Stimulated activated CD8-positive, alpha-beta memory T cell treated with anti-CD3 and anti-CD28 coated beads, Interleukin-4, amount 100 ng/mL, for 24 hours (primary cell): ENCODE results near the gene PPP3R1.

Experiments
- DNase-seq: peaks from one replicate; pipeline ENCODE4 v3.0.0-alpha.2; 2020; ENCODE audit warnings: low read depth

PPP3R1 gene

GRCh38 chr2:68234405-68234804, 17.9 kb downstream of the PPP3R1 start:
- DNase-seq = no peak

- DNase-seq = no peak
Observed at GRCh38 chr2:68231061-68231372, 21.3 kb downstream of the PPP3R1 start.

- DNase-seq = no peak
Observed at GRCh38 chr2:68230241-68231060, 21.9 kb downstream of the PPP3R1 start.

DNA sequence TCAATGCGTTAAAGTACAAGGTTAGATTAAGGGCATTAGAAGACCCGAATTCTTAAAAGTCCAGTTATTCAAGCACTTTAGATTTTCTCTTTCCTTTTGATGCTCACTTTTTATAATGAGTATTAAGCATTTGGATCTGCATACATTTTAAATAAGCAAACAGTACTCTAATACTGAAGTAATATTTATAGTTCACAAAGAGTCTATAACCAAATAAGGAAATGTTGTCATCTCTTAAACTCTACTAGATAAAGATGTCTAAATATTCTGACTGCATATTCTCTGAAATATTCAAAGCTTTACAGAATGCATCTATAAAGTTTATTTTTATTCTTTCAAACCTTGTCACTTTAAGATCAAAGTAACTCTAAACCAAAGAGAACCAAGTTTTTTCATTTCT, 25.5 kb downstream of the PPP3R1 start:
- no peak for DNase-seq

DNA sequence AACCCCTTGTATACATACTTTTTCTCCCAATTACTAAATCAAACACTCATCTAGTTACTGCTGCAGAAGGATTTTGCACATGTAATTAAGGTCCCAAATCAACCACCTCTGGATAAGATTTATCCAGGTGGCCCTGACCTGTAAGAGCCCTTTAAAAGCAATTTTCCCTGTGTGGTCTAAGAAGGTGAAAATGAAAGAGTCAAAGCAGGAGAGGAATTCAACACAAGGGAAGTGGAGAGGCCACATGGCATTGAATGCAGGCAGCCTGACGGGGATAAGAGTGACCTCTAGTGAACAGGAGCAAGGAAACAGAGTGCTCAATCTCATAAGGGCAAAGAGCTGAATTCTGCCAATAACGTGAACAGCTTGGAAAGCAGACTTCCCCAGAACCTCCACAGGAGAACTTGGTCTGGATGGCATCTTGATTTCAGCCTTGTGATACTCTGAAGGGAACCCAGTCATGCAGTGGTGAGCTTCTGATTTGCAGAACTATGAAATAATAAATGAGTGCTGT, 27.2 kb downstream of the PPP3R1 start:
- no peak for DNase-seq

- no peak for DNase-seq
Observed at GRCh38 chr2:68223419-68223818, 28.9 kb downstream of the PPP3R1 start.

DNA sequence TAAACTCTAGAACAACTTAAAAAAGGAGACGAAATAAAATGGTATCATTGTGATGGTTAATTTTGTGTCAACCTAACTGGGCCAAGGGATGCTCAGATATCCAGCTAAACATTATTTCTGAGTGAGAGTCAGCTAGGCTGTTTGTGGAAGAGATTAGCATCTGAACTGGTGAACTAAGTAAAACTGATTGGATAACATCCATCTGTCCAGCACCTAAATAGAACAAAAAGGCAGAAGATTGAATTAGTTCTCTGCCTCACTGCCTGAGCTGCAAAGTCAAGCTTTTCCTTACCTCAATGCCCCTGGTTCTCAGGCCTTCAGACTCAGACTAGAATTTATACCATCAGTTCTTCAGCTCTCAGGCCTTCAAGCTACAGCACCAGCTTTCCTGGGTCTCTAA, 30.0 kb downstream of the PPP3R1 start:
- no peak for DNase-seq

- no peak for DNase-seq
Observed at GRCh38 chr2:68218343-68218901, 33.9 kb downstream of the PPP3R1 start.

- no peak for DNase-seq
Observed at GRCh38 chr2:68217729-68218128, 34.6 kb downstream of the PPP3R1 start.

DNA sequence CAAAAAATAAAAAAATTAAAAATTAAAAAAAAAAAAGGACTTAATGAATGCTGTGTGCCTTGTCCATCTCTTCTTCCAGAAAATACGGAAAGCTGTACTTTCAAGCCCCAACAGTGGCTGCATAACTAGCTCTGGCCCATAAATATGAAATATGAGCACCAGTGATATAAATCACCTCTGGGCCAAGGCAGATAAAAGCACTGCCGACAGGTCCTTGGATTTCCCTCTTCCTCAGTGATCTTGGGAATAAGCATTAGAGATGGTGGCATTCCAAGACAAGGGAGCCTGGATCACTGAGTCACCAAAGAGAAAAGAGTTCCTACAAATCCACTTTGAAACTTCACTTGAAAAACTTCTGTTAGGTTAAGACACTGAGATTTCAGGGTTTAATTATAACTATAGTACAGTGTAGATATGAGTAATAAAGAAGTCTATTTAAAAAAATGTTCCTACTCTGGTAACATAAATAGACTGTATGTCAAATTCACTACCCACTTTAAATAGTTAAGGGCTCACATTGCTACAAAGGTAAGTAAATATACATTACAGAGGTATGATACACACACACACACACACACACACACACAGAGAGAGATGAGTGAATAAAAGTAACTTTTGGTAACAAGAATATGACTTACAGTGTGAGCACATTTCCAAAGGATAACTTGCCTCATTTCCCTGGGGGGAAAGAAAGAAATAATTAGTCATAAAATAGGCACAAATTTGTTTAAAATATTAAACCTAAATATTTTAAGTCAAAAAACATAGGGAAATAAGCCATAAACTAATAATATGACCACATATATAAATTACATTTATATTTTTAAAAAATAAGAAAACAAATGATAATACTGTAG, 35.6 kb downstream of the PPP3R1 start:
- DNase-seq = no peak

DNA sequence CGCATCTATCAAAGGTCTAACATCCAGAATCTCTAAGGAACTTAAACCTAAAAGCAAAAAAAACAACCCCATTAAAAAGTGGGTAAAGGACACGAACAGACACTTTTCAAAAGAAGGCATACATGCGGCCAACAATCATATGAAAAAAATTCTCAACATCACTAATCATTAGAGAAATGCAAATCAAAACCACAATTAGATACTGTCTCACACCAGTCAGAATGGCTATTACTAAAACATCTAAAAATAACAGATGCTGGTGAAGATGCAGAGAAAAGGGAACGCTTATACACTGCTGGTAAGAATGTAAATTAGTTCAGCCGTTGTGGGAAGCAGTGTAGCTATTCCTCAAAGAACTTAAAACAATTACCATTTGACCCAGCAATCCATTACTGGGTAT, 38.0 kb downstream of the PPP3R1 start:
- no peak for DNase-seq

- DNase-seq = no peak
Observed at GRCh38 chr2:68206793-68207192, 45.5 kb downstream of the PPP3R1 start.

GRCh38 chr2:68203587-68203986, 48.7 kb downstream of the PPP3R1 start:
- DNase-seq = no peak

DNA sequence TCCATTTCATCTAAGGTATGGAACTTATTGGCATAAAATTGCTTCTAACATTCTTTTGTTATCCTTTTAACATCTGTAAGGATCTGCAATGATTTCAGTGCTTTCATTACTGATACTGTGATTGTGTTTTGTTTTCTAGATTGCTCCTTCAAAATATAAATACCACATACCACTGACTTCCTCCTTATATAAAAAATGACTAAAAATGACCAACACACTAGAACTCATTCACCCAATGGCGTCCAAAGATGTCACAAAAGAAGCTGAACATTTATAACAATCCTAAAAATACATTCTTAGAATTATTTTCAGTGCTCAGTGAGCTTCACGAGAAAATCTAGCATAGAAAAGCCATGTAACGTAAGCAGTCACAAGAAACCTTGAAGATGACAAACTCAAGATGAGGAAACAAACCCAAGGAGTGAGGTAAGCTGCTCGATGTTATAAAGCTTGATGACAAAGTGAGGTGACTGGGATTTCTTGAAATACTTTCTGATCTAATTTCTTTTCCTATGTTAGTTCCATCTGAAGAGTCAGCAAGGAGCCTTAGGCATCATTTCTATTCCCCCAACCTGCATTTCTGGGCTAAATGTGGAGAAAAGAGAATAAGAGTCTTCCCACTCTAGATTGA, 52.1 kb downstream of the PPP3R1 start:
- DNase-seq = no peak

- no peak for DNase-seq
Observed at GRCh38 chr2:68196120-68196716, 56.1 kb downstream of the PPP3R1 start.

DNA sequence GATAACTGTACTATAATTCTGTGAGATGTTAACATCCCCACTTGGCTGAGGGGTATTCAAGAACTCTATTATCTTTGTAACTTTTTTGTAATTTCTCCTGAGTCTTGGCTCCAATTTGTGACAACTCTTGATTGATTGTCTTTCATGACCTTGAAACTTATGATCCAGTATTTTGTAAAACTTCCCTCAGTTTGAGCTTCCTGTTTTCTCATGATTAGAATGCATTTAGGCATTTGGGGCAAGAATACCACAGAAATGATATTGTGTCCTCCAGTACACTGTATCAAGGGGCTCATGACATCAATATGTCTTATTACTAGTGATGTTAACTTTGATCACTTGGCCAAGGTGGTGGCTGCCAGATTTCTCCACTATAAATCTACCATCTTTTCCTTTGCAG, 57.2 kb downstream of the PPP3R1 start:
- DNase-seq = no peak

- DNase-seq = no peak
Observed at GRCh38 chr2:68193787-68194372, 58.5 kb downstream of the PPP3R1 start.

DNA sequence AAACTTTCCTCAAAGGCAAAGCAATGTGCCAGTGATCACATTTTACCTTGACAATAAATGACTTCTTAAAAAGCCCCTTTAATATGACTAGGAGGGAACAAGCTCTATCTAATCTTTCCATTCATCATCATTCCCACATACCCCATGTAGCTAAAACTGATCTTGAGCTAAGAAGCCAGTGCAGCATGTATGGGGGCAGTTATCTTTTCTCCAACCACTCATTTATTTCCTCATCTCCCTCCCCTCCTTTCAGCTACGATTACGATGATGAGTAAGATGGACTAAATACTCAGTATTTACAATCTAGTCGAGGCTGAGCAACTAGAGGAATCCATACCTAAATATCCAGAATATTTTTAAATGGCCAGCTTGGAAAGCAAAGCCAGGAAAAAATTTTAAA, 59.2 kb downstream of the PPP3R1 start:
- no peak for DNase-seq

GRCh38 chr2:68190991-68191731, 61.2 kb downstream of the PPP3R1 start:
- DNase-seq = no peak

DNA sequence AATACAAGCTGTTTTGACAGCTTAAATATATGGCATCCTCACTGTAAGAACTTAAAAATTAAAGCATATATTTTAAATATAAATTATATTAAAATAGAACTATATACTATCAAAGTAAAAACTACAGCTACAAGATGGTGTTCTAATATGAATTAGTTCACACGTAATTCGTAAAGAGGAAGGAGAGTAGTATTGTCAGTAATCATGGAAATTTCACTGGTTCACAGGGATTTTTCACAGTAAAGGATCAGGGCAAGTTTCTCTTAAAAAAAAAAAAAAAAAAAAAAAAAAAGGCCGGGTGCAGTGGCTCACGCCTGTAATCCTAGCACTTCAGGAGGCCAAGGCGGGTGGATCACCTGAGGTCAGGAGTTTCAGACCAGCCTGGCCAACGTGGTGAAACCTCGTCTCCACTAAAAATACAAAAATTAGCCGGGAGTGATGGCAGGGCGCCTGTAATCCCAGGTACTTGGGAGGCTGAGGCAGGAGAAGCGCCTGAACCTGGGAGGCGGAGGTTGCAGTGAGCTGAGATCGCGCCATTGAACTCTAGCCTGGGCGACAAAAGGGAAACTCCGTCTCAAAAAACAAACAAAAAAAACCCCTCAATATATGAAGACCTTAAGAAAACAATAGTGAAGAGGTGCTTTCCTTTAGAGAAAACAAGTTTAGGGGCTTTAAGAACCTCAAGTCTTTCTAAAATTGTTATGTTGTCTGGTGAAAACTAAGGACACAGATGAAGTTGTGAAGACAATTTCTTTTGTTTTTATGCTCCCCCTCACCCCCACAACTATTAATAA, 62.1 kb downstream of the PPP3R1 start:
- no peak for DNase-seq
